ENCODE results near the gene KLK14.

DNA sequence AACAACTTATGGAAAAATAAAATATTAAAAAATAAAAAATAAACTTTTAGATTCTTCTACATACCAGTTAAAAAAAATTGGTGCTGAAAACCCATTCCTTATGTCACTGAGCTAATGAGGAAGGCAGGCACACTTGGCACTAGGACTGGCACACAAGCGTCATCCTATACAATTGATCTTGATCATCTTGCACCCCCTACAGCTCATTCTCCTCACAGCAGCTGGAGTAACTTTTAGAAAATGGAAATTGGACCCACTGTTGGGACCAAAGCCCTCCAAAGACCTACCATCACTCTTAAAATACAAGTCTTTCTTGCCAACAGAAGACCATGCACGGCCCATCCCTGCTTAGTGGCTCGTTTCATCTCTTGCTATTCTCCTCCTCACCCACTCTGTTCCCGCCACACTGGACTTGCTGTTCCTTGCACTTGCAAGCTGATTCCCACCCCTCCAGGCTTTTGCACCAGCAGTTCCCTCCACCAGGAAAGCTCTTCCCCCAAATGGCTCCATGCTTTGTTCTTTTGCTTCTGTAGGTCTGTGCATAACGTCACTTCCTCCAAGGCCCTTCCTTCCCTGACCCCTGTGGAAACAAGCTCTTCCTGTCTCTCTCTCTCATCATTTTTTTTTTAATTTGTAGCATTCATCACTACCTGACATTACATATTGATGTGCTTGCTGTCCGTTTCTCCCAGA is 13.9 kb upstream of the KLK14 start:
- TF ChIP-seq, protein P1, sequence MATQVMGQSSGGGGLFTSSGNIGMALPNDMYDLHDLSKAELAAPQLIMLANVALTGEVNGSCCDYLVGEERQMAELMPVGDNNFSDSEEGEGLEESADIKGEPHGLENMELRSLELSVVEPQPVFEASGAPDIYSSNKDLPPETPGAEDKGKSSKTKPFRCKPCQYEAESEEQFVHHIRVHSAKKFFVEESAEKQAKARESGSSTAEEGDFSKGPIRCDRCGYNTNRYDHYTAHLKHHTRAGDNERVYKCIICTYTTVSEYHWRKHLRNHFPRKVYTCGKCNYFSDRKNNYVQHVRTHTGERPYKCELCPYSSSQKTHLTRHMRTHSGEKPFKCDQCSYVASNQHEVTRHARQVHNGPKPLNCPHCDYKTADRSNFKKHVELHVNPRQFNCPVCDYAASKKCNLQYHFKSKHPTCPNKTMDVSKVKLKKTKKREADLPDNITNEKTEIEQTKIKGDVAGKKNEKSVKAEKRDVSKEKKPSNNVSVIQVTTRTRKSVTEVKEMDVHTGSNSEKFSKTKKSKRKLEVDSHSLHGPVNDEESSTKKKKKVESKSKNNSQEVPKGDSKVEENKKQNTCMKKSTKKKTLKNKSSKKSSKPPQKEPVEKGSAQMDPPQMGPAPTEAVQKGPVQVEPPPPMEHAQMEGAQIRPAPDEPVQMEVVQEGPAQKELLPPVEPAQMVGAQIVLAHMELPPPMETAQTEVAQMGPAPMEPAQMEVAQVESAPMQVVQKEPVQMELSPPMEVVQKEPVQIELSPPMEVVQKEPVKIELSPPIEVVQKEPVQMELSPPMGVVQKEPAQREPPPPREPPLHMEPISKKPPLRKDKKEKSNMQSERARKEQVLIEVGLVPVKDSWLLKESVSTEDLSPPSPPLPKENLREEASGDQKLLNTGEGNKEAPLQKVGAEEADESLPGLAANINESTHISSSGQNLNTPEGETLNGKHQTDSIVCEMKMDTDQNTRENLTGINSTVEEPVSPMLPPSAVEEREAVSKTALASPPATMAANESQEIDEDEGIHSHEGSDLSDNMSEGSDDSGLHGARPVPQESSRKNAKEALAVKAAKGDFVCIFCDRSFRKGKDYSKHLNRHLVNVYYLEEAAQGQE (IDR thresholded peaks at IDR 0.05; ENCODE audit: insufficient replicate concordance, low read depth): no peak
- no peak for TF ChIP-seq POLR2AphosphoS5 (IDR thresholded peaks at IDR 0.05; ENCODE audit: low read depth)
- TF ChIP-seq, protein P2, sequence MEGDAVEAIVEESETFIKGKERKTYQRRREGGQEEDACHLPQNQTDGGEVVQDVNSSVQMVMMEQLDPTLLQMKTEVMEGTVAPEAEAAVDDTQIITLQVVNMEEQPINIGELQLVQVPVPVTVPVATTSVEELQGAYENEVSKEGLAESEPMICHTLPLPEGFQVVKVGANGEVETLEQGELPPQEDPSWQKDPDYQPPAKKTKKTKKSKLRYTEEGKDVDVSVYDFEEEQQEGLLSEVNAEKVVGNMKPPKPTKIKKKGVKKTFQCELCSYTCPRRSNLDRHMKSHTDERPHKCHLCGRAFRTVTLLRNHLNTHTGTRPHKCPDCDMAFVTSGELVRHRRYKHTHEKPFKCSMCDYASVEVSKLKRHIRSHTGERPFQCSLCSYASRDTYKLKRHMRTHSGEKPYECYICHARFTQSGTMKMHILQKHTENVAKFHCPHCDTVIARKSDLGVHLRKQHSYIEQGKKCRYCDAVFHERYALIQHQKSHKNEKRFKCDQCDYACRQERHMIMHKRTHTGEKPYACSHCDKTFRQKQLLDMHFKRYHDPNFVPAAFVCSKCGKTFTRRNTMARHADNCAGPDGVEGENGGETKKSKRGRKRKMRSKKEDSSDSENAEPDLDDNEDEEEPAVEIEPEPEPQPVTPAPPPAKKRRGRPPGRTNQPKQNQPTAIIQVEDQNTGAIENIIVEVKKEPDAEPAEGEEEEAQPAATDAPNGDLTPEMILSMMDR (IDR thresholded peaks at IDR 0.05; ENCODE audit: insufficient read depth, low read length): no peak
